ENCODE results near the gene DDIT3.
"Not testable (repeated sequence)": the region's sequence is repeated elsewhere in the genome, so short reads cannot be mapped to it uniquely, and the experiment has no call there.

The DDIT3 gene

DNA sequence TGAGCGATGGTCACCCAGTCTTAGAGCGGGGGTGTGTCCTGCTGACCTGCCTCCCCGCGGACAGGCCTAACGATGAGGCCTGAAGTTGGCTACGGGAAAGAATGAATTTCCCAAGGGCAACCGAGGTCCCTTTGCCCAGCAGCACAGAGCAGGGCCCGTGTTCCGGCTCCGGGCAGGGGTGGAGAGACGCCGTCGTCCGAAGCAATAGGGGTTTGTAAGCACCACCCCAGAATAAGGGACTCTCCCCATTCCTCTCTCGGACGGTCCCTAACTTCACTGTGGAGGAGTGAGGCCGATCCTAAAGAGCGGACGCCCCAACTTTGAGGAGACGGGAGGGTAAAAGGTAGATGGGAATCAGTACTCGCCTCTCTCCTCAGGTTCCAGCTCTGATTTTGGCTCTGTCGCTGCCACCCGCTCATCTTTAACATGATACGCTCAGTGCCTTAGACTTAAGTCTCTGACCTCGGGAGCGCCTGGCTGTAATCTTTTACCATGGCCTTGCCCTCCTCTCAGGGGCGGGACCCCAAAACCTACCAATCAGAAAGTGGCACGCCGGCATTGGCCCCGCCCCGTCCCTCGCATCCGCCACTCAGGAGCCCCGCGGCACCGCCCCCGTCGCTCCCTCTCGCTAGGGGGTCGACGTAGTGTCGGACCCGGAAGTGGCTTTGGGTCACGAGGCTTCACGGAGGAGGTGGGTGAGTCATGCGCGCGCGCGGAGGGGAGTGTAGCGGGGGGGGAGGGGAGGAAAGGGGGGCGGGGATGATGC lies at the start of gene DDIT3:
TSS of gene DDIT3 (minus strand) at position 462 of the 766 bp plus-strand sequence. CDS start 3,108 bp downstream, outside the sequence.
- DNase-seq (ENCODE audit: low read depth in 1 of 2, low spot score in 1 of 2) = peak; percentile 98 to 100

DNA sequence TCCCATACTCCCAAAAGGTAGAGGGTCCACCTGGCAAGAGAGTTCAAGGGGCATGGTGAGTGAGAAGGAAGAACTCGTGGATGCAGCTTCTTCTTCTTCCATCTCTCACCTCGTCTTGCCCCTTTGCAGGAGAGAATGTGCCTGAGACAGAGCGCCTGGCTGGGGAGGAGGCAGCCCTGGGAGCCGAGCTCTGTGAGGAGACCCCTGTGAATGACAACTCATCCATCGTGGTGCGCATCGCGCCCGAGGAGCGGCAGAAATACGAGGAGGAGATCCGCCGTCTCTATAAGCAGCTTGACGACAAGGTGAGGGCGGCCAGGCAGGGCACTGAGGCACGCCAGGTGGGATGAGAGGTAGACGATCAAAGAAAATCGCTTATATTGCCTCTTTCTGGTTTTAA lies 49.5 kb upstream of the DDIT3 start:
- DNase-seq (ENCODE audit: low read depth in 1 of 2, low spot score in 1 of 2) = no peak

GRCh38 chr12:57568838-57569237 lies 48.5 kb upstream of the DDIT3 start:
- DNase-seq (ENCODE audit: low read depth in 1 of 2, low spot score in 1 of 2) = no peak

- DNase-seq (ENCODE audit: low read depth in 1 of 2, low spot score in 1 of 2) = no peak
Measured at GRCh38 chr12:57564178-57564740, 43.9 kb upstream of the DDIT3 start.

DNA sequence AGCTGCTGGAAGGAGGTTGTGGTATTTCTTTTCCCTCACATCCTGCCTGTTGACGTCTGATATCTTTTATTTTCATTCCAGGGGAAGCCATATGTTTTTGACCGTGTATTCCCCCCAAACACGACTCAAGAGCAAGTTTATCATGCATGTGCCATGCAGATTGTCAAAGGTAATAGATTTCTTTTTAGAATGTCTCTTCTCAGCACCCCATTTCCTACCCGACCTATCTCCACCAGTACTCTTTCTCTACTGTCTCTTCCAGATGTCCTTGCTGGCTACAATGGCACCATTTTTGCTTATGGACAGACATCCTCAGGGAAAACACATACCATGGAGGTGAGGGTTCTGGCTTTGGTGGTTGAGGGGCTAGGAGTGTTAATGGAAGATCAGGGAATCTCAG lies 43.0 kb upstream of the DDIT3 start:
- DNase-seq (ENCODE audit: low read depth in 1 of 2, low spot score in 1 of 2) = no peak

DNA sequence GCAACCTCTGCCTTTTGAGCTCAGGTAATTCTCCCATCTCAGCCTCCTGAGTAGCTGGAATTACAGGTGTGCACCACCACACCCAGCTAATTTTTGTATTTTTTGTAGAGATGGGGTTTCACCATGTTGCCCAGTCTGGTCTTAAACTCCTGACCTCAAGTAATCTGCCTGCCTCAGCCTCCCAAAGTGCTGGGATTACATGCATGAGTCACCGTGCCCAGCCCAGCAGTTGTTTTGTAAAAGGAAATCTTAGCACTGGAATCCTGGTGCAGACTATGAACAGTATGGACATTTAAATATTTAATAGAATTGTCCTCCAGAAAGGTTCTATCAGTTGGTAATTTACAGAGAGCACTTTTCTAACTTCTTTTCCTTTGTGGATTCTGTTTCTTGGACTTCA lies 40.8 kb upstream of the DDIT3 start:
- not testable (repeated sequence) for DNase-seq (ENCODE audit: low read depth in 1 of 2, low spot score in 1 of 2)

- DNase-seq (ENCODE audit: low read depth in 1 of 2, low spot score in 1 of 2) = no peak
Measured at GRCh38 chr12:57560516-57560915, 40.2 kb upstream of the DDIT3 start.

- no peak for DNase-seq (ENCODE audit: low read depth in 1 of 2, low spot score in 1 of 2)
Measured at GRCh38 chr12:57558864-57559263, 38.5 kb upstream of the DDIT3 start.

GRCh38 chr12:57554897-57555296 lies 34.6 kb upstream of the DDIT3 start:
- DNase-seq (ENCODE audit: low read depth in 1 of 2, low spot score in 1 of 2) = no peak

DNA sequence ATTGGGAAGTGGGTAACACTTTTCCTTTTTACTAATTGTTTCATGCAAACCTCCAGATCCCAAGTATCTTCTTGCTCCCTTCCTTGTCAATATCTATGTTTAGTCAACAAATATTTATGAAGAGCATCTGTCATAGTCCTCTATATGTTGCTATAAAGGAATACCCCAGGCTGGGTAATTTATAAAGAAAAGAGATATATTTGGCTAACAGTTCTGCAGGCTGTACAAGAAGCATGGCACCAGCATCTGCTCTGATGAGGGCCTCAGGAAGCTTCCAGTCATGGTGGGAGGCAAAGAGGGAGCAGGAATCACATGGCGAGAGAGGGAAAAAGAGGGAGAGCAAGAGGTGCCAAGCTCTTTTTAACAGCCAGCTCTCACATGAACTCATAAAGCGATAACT lies 34.1 kb upstream of the DDIT3 start:
- no peak for DNase-seq (ENCODE audit: low read depth in 1 of 2, low spot score in 1 of 2)

GRCh38 chr12:57553343-57554202 lies 33.3 kb upstream of the DDIT3 start:
- no peak for DNase-seq (ENCODE audit: low read depth in 1 of 2, low spot score in 1 of 2)

- no peak for DNase-seq (ENCODE audit: low read depth in 1 of 2, low spot score in 1 of 2)
Measured at GRCh38 chr12:57552835-57553313, 32.6 kb upstream of the DDIT3 start.

GRCh38 chr12:57552306-57552651 lies 32.0 kb upstream of the DDIT3 start:
- no peak for DNase-seq (ENCODE audit: low read depth in 1 of 2, low spot score in 1 of 2)

DNA sequence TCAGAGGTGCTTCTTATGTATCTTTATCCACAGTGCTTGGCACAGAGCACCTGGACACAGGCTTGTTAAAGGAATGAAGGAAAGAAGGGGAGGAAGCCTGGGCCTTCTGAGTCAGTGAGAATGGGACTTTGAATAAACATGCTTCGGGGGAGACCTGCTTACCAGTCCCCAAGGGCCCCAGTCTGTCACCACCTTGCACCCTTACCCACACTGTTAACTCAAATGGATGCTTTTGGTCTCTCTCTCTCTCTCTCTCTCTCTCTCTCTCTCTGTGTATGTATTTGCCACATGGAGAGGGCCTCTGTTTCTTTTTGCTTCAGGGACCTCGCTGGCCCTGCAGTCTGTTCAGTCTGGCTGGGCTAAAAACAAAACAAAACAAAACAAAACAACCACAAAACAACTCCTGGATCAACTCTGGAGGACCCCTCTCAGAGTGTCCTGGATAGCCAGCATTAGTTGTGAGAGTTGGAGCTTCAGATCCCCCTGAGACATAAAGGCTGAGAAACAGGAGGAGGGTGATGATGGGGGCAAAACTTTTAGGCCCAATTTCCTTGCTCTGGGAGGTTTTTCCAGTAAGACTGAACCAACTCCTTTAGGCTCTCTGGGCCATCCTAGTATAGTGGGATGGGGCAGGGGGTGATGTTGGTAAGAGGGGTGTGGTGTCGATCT lies 31.5 kb upstream of the DDIT3 start:
- no peak for DNase-seq (ENCODE audit: low read depth in 1 of 2, low spot score in 1 of 2)

GRCh38 chr12:57550641-57551549 lies 30.6 kb upstream of the DDIT3 start:
- no peak for DNase-seq (ENCODE audit: low read depth in 1 of 2, low spot score in 1 of 2)

GRCh38 chr12:57549909-57550640 lies 29.8 kb upstream of the DDIT3 start, which contains the start of gene KIF5A:
KIF5A (plus strand) TSS chr12:57550044; CDS start chr12:57550272, 228 bp downstream.
- DNase-seq (ENCODE audit: low read depth in 1 of 2, low spot score in 1 of 2) = peak in 1 of 2 donors; percentile 16

DNA sequence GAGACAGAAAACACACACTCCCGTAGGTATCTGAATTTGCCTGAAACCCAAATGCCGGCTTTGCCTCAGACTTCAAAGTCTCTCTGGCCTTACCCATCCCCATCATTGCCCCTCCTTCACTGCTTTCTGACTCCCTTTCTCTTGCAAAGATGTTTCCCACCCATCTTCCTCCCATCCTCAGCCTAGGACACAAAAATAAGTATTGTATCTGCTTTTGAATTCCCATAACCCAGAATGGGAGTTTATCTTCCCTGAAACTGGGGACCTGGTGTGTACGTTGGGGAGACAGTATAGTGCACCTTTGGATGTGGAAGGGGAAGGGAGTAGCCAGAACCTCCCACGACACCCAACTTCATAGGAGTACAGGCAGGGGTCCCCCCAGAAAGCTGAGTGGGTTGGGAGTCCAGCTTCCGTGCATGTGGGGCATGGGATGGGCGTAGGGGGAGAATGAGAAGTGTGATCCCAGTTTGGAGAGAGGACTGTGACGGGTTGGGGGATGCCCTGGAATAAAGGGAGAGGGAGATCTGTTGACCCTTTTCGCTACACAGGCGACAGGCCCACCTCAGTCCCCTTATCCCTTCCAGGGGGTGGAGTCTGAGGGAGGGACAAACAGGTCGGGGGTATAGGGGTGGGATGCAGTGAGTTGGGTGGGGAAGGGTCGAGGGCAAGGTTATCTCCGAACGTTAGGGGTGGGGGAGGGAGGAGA lies 29.0 kb upstream of the DDIT3 start:
- no peak for DNase-seq (ENCODE audit: low read depth in 1 of 2, low spot score in 1 of 2)

DNA sequence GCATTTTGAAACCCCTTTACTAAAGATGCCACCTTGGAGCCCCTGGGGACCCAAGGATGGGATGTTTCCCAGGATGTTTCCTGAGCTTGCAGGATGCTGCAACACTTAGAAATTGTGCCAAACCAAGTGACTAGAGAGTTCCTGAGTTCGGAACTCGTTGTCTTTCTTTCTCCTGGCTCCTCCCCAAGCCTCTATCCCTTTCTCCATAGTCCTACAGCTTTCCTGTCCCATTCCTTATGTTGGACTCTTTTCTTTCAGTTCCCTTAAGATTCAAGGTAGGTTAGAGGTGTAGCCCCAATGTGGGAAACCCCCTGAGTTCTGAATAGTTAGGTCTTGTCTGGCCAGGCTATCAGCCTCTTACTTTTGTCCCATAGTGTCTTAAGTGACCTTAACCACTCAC lies 28.2 kb upstream of the DDIT3 start:
- DNase-seq (ENCODE audit: low read depth in 1 of 2, low spot score in 1 of 2) = no peak

- DNase-seq (ENCODE audit: low read depth in 1 of 2, low spot score in 1 of 2) = no peak
Measured at GRCh38 chr12:57548013-57548315, 27.6 kb upstream of the DDIT3 start.
